Measurements from ENCODE around the gene CEACAM19. TPM values are rescaled to one million over a fixed set of nuclear protein-coding genes. Genes with fewer than 3 reads are reported as not detected.

Gene CEACAM19
- total and polyA plus RNA-seq, 9 of the 15 experiments (the other 6 are each of a cell fraction or from before 2014, with no cell fraction given): 0.15 to 0.30 (median 0.23) TPM; not detected in 5

- TF ChIP-seq, protein P1, sequence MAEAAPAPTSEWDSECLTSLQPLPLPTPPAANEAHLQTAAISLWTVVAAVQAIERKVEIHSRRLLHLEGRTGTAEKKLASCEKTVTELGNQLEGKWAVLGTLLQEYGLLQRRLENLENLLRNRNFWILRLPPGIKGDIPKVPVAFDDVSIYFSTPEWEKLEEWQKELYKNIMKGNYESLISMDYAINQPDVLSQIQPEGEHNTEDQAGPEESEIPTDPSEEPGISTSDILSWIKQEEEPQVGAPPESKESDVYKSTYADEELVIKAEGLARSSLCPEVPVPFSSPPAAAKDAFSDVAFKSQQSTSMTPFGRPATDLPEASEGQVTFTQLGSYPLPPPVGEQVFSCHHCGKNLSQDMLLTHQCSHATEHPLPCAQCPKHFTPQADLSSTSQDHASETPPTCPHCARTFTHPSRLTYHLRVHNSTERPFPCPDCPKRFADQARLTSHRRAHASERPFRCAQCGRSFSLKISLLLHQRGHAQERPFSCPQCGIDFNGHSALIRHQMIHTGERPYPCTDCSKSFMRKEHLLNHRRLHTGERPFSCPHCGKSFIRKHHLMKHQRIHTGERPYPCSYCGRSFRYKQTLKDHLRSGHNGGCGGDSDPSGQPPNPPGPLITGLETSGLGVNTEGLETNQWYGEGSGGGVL (CRISPR knock-in tag; IDR thresholded peaks at IDR 0.05): no peak
- TF ChIP-seq TAF1 (IDR thresholded peaks at IDR 0.05; ENCODE audit: control insufficient read depth, extremely low read depth, insufficient read depth, low read length, severe bottlenecking) (no peak), IFI16 (CRISPR knock-in tag; IDR thresholded peaks at IDR 0.05) (no peak)
Measured at GRCh38 chr19:44692379-44692721, 21.1 kb downstream of the CEACAM19 start (continued).

DNA sequence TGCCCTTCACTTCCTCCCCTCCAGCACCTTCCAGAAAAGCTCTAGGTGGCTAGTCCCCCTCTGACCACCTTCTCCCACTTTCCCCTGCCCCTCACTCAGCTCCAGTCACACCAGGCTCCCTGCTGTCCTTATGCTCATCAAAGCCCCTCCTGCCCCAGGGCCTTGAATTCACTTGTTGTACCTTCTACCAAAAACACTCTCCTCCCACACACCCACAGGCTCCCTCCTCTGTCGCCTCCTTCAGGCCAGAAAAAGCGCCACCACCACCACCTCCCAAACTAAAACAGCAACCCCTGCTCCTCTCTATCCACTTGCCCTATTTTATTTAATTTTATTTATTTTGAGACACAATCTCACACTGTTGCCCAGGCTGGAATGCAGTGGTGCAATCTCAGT lies 22.9 kb downstream of the CEACAM19 start:
- H3K4me2 ChIP-seq (ENCODE audit: insufficient read depth, low read length): no peak overlapping the region
- no peak for TF ChIP-seq TEAD2 (tag; IDR thresholded peaks at IDR 0.05)
- no peak for TF ChIP-seq FOXJ2 (tag; IDR thresholded peaks at IDR 0.05)
- no peak for TF ChIP-seq SMAD1 (IDR thresholded peaks at IDR 0.05; ENCODE audit: low read depth, low read length, partially characterized antibody)
- no peak for TF ChIP-seq ZNF830 (CRISPR knock-in tag; IDR thresholded peaks at IDR 0.05)
- TF ChIP-seq, protein P2, sequence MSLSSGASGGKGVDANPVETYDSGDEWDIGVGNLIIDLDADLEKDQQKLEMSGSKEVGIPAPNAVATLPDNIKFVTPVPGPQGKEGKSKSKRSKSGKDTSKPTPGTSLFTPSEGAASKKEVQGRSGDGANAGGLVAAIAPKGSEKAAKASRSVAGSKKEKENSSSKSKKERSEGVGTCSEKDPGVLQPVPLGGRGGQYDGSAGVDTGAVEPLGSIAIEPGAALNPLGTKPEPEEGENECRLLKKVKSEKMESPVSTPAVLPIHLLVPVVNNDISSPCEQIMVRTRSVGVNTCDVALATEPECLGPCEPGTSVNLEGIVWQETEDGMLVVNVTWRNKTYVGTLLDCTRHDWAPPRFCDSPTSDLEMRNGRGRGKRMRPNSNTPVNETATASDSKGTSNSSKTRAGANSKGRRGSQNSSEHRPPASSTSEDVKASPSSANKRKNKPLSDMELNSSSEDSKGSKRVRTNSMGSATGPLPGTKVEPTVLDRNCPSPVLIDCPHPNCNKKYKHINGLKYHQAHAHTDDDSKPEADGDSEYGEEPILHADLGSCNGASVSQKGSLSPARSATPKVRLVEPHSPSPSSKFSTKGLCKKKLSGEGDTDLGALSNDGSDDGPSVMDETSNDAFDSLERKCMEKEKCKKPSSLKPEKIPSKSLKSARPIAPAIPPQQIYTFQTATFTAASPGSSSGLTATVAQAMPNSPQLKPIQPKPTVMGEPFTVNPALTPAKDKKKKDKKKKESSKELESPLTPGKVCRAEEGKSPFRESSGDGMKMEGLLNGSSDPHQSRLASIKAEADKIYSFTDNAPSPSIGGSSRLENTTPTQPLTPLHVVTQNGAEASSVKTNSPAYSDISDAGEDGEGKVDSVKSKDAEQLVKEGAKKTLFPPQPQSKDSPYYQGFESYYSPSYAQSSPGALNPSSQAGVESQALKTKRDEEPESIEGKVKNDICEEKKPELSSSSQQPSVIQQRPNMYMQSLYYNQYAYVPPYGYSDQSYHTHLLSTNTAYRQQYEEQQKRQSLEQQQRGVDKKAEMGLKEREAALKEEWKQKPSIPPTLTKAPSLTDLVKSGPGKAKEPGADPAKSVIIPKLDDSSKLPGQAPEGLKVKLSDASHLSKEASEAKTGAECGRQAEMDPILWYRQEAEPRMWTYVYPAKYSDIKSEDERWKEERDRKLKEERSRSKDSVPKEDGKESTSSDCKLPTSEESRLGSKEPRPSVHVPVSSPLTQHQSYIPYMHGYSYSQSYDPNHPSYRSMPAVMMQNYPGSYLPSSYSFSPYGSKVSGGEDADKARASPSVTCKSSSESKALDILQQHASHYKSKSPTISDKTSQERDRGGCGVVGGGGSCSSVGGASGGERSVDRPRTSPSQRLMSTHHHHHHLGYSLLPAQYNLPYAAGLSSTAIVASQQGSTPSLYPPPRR (CRISPR knock-in tag; IDR thresholded peaks at IDR 0.05; ENCODE audit: borderline replicate concordance): no peak
- 0 out of 2 replicates have a peak, but pooled peaks have one; percentile 19 for TF ChIP-seq EP300 (IDR thresholded peaks at IDR 0.05; ENCODE audit: low read length)
- peak in 1 of 2 experiments; percentile 36; a peak in 1 of 4 replicates for TF ChIP-seq TRIM24 (IDR thresholded peaks at IDR 0.05)
- TF ChIP-seq ZBTB1 (CRISPR knock-in tag; IDR thresholded peaks at IDR 0.05; ENCODE audit: borderline replicate concordance, low read depth): no peak
- no peak for TF ChIP-seq CHAMP1 (IDR thresholded peaks at IDR 0.05)

More for the DNA sequence above, 22.9 kb downstream of the CEACAM19 start:
- in situ Hi-C loops (cut with MboI): no loop called here
- POLR2A ChIA-PET: interaction anchor here (0.9 to 1.3 kb wide), 4 partner anchors 13 to 203 kb away, joined by 3 to 5 read pairs (median 4); no protein-coding TSS in a partner anchor
- no peaks in the 10 kb centered on the region for H3K79me2 ChIP-seq (ENCODE audit: control insufficient read depth, insufficient read depth, low read length)
- no peaks in the 10 kb centered on the region for H3K27me3 ChIP-seq (ENCODE audit: control insufficient read depth in 2 of 2, insufficient read depth in 2 of 2, low read length in 2 of 2)
- peak overlapping the region; percentile 31 to 64; a peak in 2 of 4 replicates for H3K9ac ChIP-seq (ENCODE audit: insufficient read depth in 1 of 2, low read depth in 2 of 2, low read length in 2 of 2)
- peak; percentile 80 for FAIRE-seq
- WGBS (ENCODE audit: insufficient coverage, low coverage, missing lambda C conversion rate): 48% methylated on average over 2 of the region's 2 CpGs
- no peaks in the 10 kb centered on the region for H3K36me3 ChIP-seq (ENCODE audit: control insufficient read depth, insufficient read depth, low read length)
- peaks cover 25 to 44% of the 10 kb centered on the region in 2 experiments for H3K4me1 ChIP-seq (replicated peaks in 1 of 2; ENCODE audit: control insufficient read depth in 2 of 2, insufficient read depth in 2 of 2, low read length in 2 of 2)
- no TSS peak for BruUV-seq (replicated peaks)
- no peaks in the 10 kb centered on the region for H3K9me1 ChIP-seq (ENCODE audit: control insufficient read depth, insufficient read depth, low read length)
- intact Hi-C loops (cut with micrococcal nuclease): no loop called here
- H2AFZ ChIP-seq (ENCODE audit: low read depth, low read length): peak overlapping the region; percentile 69; the same call in 1 of the 2 replicates
- peak; percentile 42 to 71 (median 51) for DNase-seq (ENCODE audit: extremely low read depth in 1 of 4, low spot score in 3 of 4)
- H3K27ac ChIP-seq (ENCODE audit: extremely low read depth, low read depth, low read length): peak overlapping the region; percentile 83; the same call in 2 of the 3 replicates
- CTCF ChIA-PET (ENCODE audit: low intra/inter-chr PET ratio): no interaction called here
- no peaks in the 10 kb centered on the region; the same call in 1 of the 2 replicates for H4K20me1 ChIP-seq (replicated peaks; ENCODE audit: control insufficient read depth, insufficient read depth, low read length)
- H3K9me3 ChIP-seq (replicated peaks; ENCODE audit: control insufficient read depth, insufficient read depth, low read depth, low read length): no peaks in the 10 kb centered on the region
- ATAC-seq: peak; percentile 67
- H3K4me3 ChIP-seq: no peak overlapping the region
